H9 (cell line): Measurements from ENCODE around the gene GRID2. TPM values are rescaled to one million over a fixed set of nuclear protein-coding genes. Genes with fewer than 3 reads are reported as not detected.

Experiments used
- DNase-seq: peaks from one replicate; pipeline ENCODE4 v3.0.0-alpha.2; 2017
- H2AFZ ChIP-seq: one replicate; pipeline ENCODE4 v1.6.1; 2013; ENCODE audit warnings: mild to moderate bottlenecking, low read length, control low read depth, moderate library complexity
- H2AK5ac ChIP-seq: 2 replicates; pipeline ENCODE4 v1.6.1; 2013; ENCODE audit warnings: low read length, control low read depth, mixed read lengths; ENCODE audit not compliant: insufficient read length
- H2BK120ac ChIP-seq: one replicate; pipeline ENCODE4 v1.6.1; 2013; ENCODE audit warnings: low read depth, mild to moderate bottlenecking, low read length, control low read depth, inconsistent platforms; ENCODE audit not compliant: poor library complexity, severe bottlenecking
- H2BK12ac ChIP-seq: 2 replicates; pipeline ENCODE4 v1.6.1; 2013; ENCODE audit warnings: low read length, control low read depth, mixed read lengths, low read depth; ENCODE audit not compliant: insufficient read length
- H2BK15ac ChIP-seq: 2 replicates; pipeline ENCODE4 v1.6.1; 2013; ENCODE audit warnings: low read depth, low read length, control low read depth
- H2BK20ac ChIP-seq: one replicate; pipeline ENCODE4 v1.6.1; 2013; ENCODE audit warnings: low read depth, mild to moderate bottlenecking, low read length, control low read depth, inconsistent platforms; ENCODE audit not compliant: poor library complexity, severe bottlenecking
- H2BK5ac ChIP-seq: 2 replicates; pipeline ENCODE4 v1.6.1; 2013; ENCODE audit warnings: low read length, control low read depth, mixed read lengths; ENCODE audit not compliant: insufficient read length
- H3K14ac ChIP-seq: 2 replicates; pipeline ENCODE4 v1.6.1; 2013; ENCODE audit warnings: low read length, control low read depth; ENCODE audit not compliant: insufficient read depth
- H3K18ac ChIP-seq: 2 replicates; pipeline ENCODE4 v1.6.1; 2013; ENCODE audit warnings: low read depth, mild to moderate bottlenecking, mixed read lengths, low read length, control low read depth; ENCODE audit not compliant: insufficient read length
- H3K23ac ChIP-seq: 2 replicates; pipeline ENCODE4 v1.6.1; 2013; ENCODE audit warnings: low read length, control low read depth, mixed read lengths, low read depth; ENCODE audit not compliant: insufficient read length
- H3K23me2 ChIP-seq: 2 replicates; pipeline ENCODE4 v1.6.1; 2013; ENCODE audit warnings: low read depth, mild to moderate bottlenecking, mixed read lengths, low read length, control low read depth; ENCODE audit not compliant: insufficient read length, poor library complexity, severe bottlenecking
- H3K27ac ChIP-seq: 2 replicates; pipeline ENCODE4 v1.5.1; 2013; ENCODE audit warnings: low read length, control low read depth, mixed read lengths, low read depth; ENCODE audit not compliant: insufficient read length
- H3K27me3 ChIP-seq: 2 replicates; pipeline ENCODE4 v1.6.1; 2013; ENCODE audit warnings: low read length, control low read depth, inconsistent platforms; ENCODE audit not compliant: insufficient read depth
- H3K4ac ChIP-seq: 2 replicates; pipeline ENCODE4 v1.6.1; 2013; ENCODE audit warnings: low read depth, mild to moderate bottlenecking, control low read depth, inconsistent platforms, low read length, moderate library complexity
- H3K4me1 ChIP-seq: 2 replicates; pipeline ENCODE4 v1.6.1; 2013; ENCODE audit warnings: low read length, control low read depth, inconsistent platforms; ENCODE audit not compliant: insufficient read depth
- H3K4me2 ChIP-seq: 2 replicates; pipeline ENCODE4 v1.6.1; 2013; ENCODE audit warnings: low read length, control low read depth, mixed read lengths; ENCODE audit not compliant: insufficient read length, insufficient read depth
- H3K56ac ChIP-seq: 2 replicates; pipeline ENCODE4 v1.6.1; 2013; ENCODE audit warnings: low read depth, mild to moderate bottlenecking, mixed read lengths, low read length, control low read depth; ENCODE audit not compliant: insufficient read length
- H3K79me1 ChIP-seq: 2 replicates; pipeline ENCODE4 v1.6.1; 2013; ENCODE audit warnings: low read depth, mild to moderate bottlenecking, moderate library complexity, low read length, control low read depth, inconsistent platforms; ENCODE audit not compliant: insufficient read depth, poor library complexity, severe bottlenecking
- H3K79me2 ChIP-seq: 2 replicates; pipeline ENCODE4 v1.6.1; 2013; ENCODE audit warnings: low read length, control low read depth, inconsistent platforms; ENCODE audit not compliant: insufficient read depth
- H3K9ac ChIP-seq: 2 replicates; pipeline ENCODE4 v1.6.1; 2013; ENCODE audit warnings: low read length, control low read depth, mixed read lengths; ENCODE audit not compliant: insufficient read length; ENCODE audit errors: extremely low read depth
- H3K9me3 ChIP-seq: one replicate; pipeline ENCODE4 v1.6.1; 2013; ENCODE audit warnings: low read depth, low read length, inconsistent platforms; ENCODE audit not compliant: control insufficient read depth
- H3T11ph ChIP-seq: one replicate; pipeline ENCODE4 v1.6.1; 2013; ENCODE audit warnings: mild to moderate bottlenecking, low read length, control low read depth, inconsistent platforms
- H4K20me1 ChIP-seq: one replicate; pipeline ENCODE4 v1.6.1; 2013; ENCODE audit not compliant: control insufficient read depth, insufficient read length, insufficient read depth
- H4K5ac ChIP-seq: 2 replicates; pipeline ENCODE4 v1.6.1; 2013; ENCODE audit warnings: low read depth, mild to moderate bottlenecking, mixed read lengths, low read length, control low read depth; ENCODE audit not compliant: insufficient read length
- H4K8ac ChIP-seq: replicated peaks from 2 replicates; pipeline ENCODE4 v1.6.1; 2013; ENCODE audit warnings: low read length, control low read depth, mixed read lengths, low read depth; ENCODE audit not compliant: insufficient read length
- H4K91ac ChIP-seq: 2 replicates; pipeline ENCODE4 v1.6.1; 2013; ENCODE audit warnings: low read depth, mild to moderate bottlenecking, moderate library complexity, mixed read lengths, low read length, control low read depth; ENCODE audit not compliant: insufficient read length
- H3K27ac Mint-ChIP-seq, 3 experiments: 2 replicates in 2 of 3; 3 replicates in 1 of 3; pipeline ENCODE4 v1.8.0; 2020 to 2021; ENCODE audit warnings: mixed read lengths in 3 of 3, mild to moderate bottlenecking in 1 of 3, moderate library complexity in 1 of 3
- H3K27me3 Mint-ChIP-seq: 2 replicates; pipeline ENCODE4 v1.8.0; 2021; ENCODE audit warnings: low read depth, mild to moderate bottlenecking, moderate library complexity, mixed read lengths
- H3K36me3 Mint-ChIP-seq, 3 experiments: 2 replicates in 2 of 3; 3 replicates in 1 of 3; pipeline ENCODE4 v1.8.0; 2020 to 2021; ENCODE audit warnings: low read depth in 3 of 3, mixed read lengths in 3 of 3; ENCODE audit not compliant: insufficient read depth in 1 of 3
- H3K4me1 Mint-ChIP-seq, 2 experiments: 2 replicates each; pipeline ENCODE4 v1.8.0; 2020; ENCODE audit warnings: mixed read lengths in 2 of 2
- H3K4me3 Mint-ChIP-seq, 2 experiments: 2 replicates in 1 of 2; 3 replicates in 1 of 2; pipeline ENCODE4 v1.8.0; 2020 to 2021; ENCODE audit warnings: mild to moderate bottlenecking in 2 of 2, mixed read lengths in 2 of 2, moderate library complexity in 1 of 2
- H3K9me3 Mint-ChIP-seq, 2 experiments: 2 replicates in 1 of 2; 3 replicates in 1 of 2; pipeline ENCODE4 v1.8.0; 2020; ENCODE audit warnings: mild to moderate bottlenecking in 2 of 2, mixed read lengths in 2 of 2, moderate library complexity in 1 of 2
- CTCF ChIP-seq: fragments of 200-600 bp; sonication (generic); conservative IDR thresholded peaks from 3 replicates; pipeline ENCODE4 v1.8.0; 2021; ENCODE audit warnings: antibody characterized with exemption, mild to moderate bottlenecking
- WGBS: extraction: QIAGEN DNeasy Blood & Tissue Kit; methylation state at CpG from one replicate; pipeline ENCODE4 v1.1.7; 2013; ENCODE audit warnings: missing lambda C conversion rate, low lambda C conversion rate, mixed read lengths; ENCODE audit not compliant: insufficient read length; ENCODE audit errors: extremely low coverage; 5-methylcytosine and 5-hydroxymethylcytosine counted together
- total RNA-seq: library from RNA; stranded (reverse); gene quantifications from 2 replicates; pipeline ENCODE4 v1.2.1, GENCODE V29; 2021

GRID2 gene
- total RNA-seq, 1 experiment from 2014 or later: 21.8 TPM

- peaks cover 25 to 31% of the 10 kb centered on the region in 2 experiments for H3K4me1 Mint-ChIP-seq
- H3K9ac ChIP-seq: no peak overlapping the region
- no peak overlapping the region for H2AK5ac ChIP-seq
- no peaks in the 10 kb centered on the region for H3K79me1 ChIP-seq
- H3K23me2 ChIP-seq: no peaks in the 10 kb centered on the region
- no peak overlapping the region for H3K27ac ChIP-seq
- H3K14ac ChIP-seq: no peak overlapping the region
- no peak overlapping the region for H4K91ac ChIP-seq
- no peaks in the 10 kb centered on the region for H3K36me3 Mint-ChIP-seq
- no peak overlapping the region for H3K27ac Mint-ChIP-seq
- H3K9me3 ChIP-seq: no peaks in the 10 kb centered on the region
- H3K18ac ChIP-seq: no peak overlapping the region
- no peak overlapping the region for H4K8ac ChIP-seq
- H3K23ac ChIP-seq: no peak overlapping the region
- no peaks in the 10 kb centered on the region for H3K79me2 ChIP-seq
- no peaks in the 10 kb centered on the region for H3K27me3 Mint-ChIP-seq
- no peak overlapping the region for H2BK12ac ChIP-seq
- H3K4me2 ChIP-seq: no peak overlapping the region
- H3K27me3 ChIP-seq: no peaks in the 10 kb centered on the region
- H3K4me1 ChIP-seq: peaks cover 7% of the 10 kb centered on the region
- H4K20me1 ChIP-seq: no peaks in the 10 kb centered on the region
- H2AFZ ChIP-seq: no peak overlapping the region
- WGBS: no CpG with 5 or more reads among the region's 1 CpG
- no peak overlapping the region for H3K56ac ChIP-seq
- H2BK5ac ChIP-seq: no peak overlapping the region
- H3K4me3 Mint-ChIP-seq: no peak overlapping the region
- no peak for TF ChIP-seq CTCF
- H2BK20ac ChIP-seq: no peak overlapping the region
- no peak overlapping the region for H3T11ph ChIP-seq
- H3K9me3 Mint-ChIP-seq: no peaks in the 10 kb centered on the region
- no peak for DNase-seq
- no peak overlapping the region for H3K4ac ChIP-seq
- H4K5ac ChIP-seq: no peak overlapping the region
- H2BK120ac ChIP-seq: no peak overlapping the region
- H2BK15ac ChIP-seq: no peak overlapping the region
These were observed 1427.7 kb downstream of the GRID2 start for GRCh38 chr4:93731456-93731855.
